IPS-NIHi11 (cell line): ENCODE data around the gene CST11.
"Not testable (repeated sequence)": the region's sequence is repeated elsewhere in the genome, so short reads cannot be mapped to it uniquely, and the experiment has no call there.

Source experiments
- DNase-seq: peaks from one replicate; pipeline ENCODE4 v3.0.0; 2012; ENCODE audit warnings: mixed read lengths, low spot score

Gene CST11, protein sequence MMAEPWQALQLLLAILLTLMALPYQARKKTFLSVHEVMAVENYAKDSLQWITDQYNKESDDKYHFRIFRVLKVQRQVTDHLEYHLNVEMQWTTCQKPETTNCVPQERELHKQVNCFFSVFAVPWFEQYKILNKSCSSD

DNA sequence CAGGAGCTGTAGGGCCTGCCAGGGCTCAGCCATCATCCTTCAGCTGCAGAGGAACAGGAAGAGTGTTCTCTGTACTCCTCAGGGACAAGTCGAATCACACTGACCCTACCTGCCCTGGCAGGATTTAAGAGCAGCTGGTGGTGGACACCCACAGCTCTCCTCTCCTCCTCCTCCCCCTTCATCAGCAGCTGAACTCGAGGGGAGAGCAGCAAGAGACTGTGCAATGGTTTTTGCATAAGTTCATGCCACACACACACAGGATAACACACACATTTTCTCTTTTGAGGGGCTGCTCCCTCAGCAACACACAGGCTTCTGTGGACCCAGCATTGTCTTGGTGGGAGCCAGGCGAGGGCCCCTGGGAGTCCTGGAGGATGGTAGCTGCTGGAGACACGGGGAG is at the start of gene CST11:
CST11 (minus strand) TSS at position 101 of the 400 bp plus-strand sequence; CDS start at position 36, 65 bp downstream.
- no peak for DNase-seq

GRCh38 chr20:23501926-23502325 is 49.2 kb upstream of the CST11 start:
- DNase-seq = no peak

- no peak for DNase-seq
Measured at GRCh38 chr20:23497536-23497935, 44.9 kb upstream of the CST11 start.

DNA sequence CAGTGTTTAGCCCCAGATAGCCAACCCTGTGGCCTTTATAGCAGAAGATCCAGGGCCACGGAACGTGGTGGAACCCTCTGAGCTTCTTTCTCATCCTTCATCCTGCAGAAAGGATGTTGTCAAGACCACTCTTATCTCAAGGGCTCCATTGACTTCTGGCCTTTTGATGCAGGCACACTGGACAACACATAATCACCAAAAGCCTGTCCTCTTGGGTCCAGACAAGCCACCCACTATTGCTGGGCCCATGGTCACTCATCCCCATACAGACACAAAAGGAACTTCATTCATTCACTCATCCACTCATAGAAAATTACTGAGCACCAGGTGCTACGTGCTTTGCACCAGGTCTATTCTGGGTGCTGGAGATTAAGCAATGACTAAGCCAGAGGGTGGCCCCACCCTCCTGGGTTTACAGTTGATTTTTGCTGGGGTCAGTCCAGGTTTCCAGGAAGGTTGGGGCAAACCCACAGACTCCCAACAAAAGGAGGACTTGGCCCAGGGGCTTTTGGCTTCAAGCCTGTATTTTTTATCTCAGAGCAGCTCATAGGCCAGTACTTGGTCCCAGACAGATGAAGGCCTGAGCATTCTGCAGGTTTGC is 40.6 kb upstream of the CST11 start:
- no peak for DNase-seq

GRCh38 chr20:23492292-23492691 is 39.6 kb upstream of the CST11 start:
- DNase-seq = no peak

DNA sequence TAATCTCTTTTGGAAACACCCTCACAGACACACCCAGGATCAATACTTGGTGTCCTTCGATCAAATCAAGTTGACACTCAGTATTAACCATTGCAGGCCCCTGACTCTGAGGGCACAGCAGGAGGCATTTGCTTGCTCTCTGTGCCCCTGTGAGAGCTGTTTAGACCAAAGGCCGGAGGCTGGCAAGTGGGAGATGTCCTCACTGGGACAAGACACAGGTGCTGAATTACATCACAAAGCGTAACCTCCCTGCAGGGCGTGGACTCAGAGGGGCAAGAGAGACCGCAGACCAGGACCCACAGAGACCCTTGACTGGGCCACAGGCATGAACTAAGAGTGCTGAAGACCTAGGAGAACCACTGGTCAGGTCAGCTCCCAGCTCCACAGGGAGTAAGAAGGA is 38.1 kb upstream of the CST11 start, which contains the start of gene CST8:
CST8 (plus strand) TSS at position 301 of the 400 bp plus-strand sequence. CDS start 551 bp downstream, outside the sequence.
- DNase-seq = no peak

DNA sequence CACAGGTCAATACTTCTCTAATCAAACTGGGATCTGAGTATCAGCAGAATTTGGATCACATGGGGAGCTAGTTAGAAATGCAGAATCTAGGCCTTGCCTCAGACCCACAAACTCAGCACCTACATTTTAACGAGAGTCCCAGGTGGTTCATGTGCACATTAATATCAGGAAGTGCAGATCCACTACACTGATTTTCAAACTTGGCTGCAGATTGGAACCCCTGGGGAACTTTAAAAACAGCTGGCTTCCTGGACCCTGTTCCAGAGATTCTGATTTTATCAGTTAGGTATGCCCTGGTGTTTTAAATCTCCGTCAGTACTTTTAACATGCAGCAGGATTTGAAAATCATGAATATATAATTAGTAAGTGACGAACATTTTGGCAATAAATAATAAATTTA is 36.3 kb upstream of the CST11 start:
- no peak for DNase-seq

GRCh38 chr20:23488470-23488869 is 35.8 kb upstream of the CST11 start:
- DNase-seq = no peak

- DNase-seq = no peak
Measured at GRCh38 chr20:23484081-23484480, 31.4 kb upstream of the CST11 start.

DNA sequence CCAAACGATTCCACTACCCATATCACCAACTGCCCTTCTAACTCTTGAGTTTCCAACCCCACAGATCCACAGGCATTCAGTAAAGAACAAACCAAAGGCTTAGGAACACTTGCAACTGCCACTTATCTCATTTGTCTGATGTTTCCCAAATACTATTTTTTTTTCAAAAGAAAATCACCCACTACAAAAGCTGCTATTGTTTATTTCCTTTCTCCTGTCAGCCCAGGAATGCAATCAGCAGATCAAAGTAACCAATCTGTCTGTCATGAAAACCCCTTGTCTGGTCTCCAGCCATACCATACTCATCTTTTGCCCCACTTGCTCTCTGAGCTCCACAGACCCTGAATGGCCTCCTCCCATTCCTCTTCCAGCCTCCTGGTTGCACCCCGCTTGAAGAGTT is 29.5 kb upstream of the CST11 start:
- no peak for DNase-seq

- no peak for DNase-seq
Measured at GRCh38 chr20:23479043-23479442, 26.4 kb upstream of the CST11 start.

GRCh38 chr20:23477223-23477622 is 24.5 kb upstream of the CST11 start:
- no peak for DNase-seq

GRCh38 chr20:23476015-23476754 is 23.5 kb upstream of the CST11 start:
- DNase-seq = no peak

GRCh38 chr20:23475395-23475794 is 22.7 kb upstream of the CST11 start:
- DNase-seq = no peak

GRCh38 chr20:23473293-23473692 is 20.6 kb upstream of the CST11 start:
- not testable (repeated sequence) for DNase-seq

- DNase-seq = not testable (repeated sequence)
Measured at GRCh38 chr20:23472306-23472705, 19.6 kb upstream of the CST11 start.

- DNase-seq = not testable (repeated sequence)
Measured at GRCh38 chr20:23466961-23467360, 14.3 kb upstream of the CST11 start.

GRCh38 chr20:23461180-23461579 is 8.5 kb upstream of the CST11 start:
- no peak for DNase-seq

GRCh38 chr20:23459461-23460150 is 6.9 kb upstream of the CST11 start:
- DNase-seq = no peak

GRCh38 chr20:23456873-23457272 is 4.2 kb upstream of the CST11 start:
- DNase-seq = no peak

GRCh38 chr20:23456409-23456808 is 3.7 kb upstream of the CST11 start:
- DNase-seq = no peak

- DNase-seq = no peak
Measured at GRCh38 chr20:23455639-23456038, 3.0 kb upstream of the CST11 start.

- DNase-seq = no peak
Measured at GRCh38 chr20:23454816-23455215, 2.1 kb upstream of the CST11 start.
